Endodermal cell (in vitro differentiated cells): ENCODE measurements around the gene PCDH8. TPM values are rescaled to one million over a fixed set of nuclear protein-coding genes. Genes with fewer than 3 reads are reported as not detected.

Source experiments
- DNase-seq: peaks from one replicate; pipeline ENCODE4 v3.0.0-alpha.2; 2017
- H3K27ac ChIP-seq: 2 replicates; pipeline ENCODE4 v1.5.1; 2013; ENCODE audit warnings: mild to moderate bottlenecking, low read depth, low read length, moderate library complexity
- H3K27me3 ChIP-seq: 2 replicates; pipeline ENCODE4 v1.6.1; 2013; ENCODE audit warnings: mild to moderate bottlenecking, low read length, moderate library complexity; ENCODE audit not compliant: insufficient read depth, control insufficient read depth, poor library complexity, severe bottlenecking
- H3K36me3 ChIP-seq: 2 replicates; pipeline ENCODE4 v1.7.0; 2013; ENCODE audit warnings: mild to moderate bottlenecking, low read length, moderate library complexity; ENCODE audit not compliant: control insufficient read depth, insufficient read depth
- H3K4me1 ChIP-seq: one replicate; pipeline ENCODE4 v1.7.0; 2013; ENCODE audit warnings: low read length; ENCODE audit not compliant: control insufficient read depth, insufficient read depth
- H3K4me3 ChIP-seq: 2 replicates; pipeline ENCODE4 v1.5.1; 2013; ENCODE audit warnings: mild to moderate bottlenecking, low read length, moderate library complexity
- H3K9ac ChIP-seq: 2 replicates; pipeline ENCODE4 v1.6.1; 2013; ENCODE audit warnings: mild to moderate bottlenecking, low read length, moderate library complexity; ENCODE audit not compliant: poor library complexity, severe bottlenecking; ENCODE audit errors: extremely low read depth
- H3K9me3 ChIP-seq: 2 replicates; pipeline ENCODE4 v1.6.1; 2013; ENCODE audit warnings: mild to moderate bottlenecking, low read length, moderate library complexity; ENCODE audit not compliant: control insufficient read depth
- H3K27ac Mint-ChIP-seq: 2 replicates; pipeline ENCODE4 v1.8.0; 2020; ENCODE audit warnings: mixed read lengths
- H3K27me3 Mint-ChIP-seq: 2 replicates; pipeline ENCODE4 v1.8.0; 2021; ENCODE audit warnings: mild to moderate bottlenecking, mixed read lengths; ENCODE audit not compliant: insufficient read depth
- H3K36me3 Mint-ChIP-seq: 2 replicates; pipeline ENCODE4 v1.8.0; 2020; ENCODE audit warnings: low read depth, mixed read lengths
- H3K4me1 Mint-ChIP-seq: 2 replicates; pipeline ENCODE4 v1.8.0; 2020; ENCODE audit warnings: mixed read lengths
- H3K4me3 Mint-ChIP-seq: 2 replicates; pipeline ENCODE4 v1.8.0; 2020; ENCODE audit warnings: mild to moderate bottlenecking, moderate library complexity, mixed read lengths
- H3K9me3 Mint-ChIP-seq: 2 replicates; pipeline ENCODE4 v1.8.0; 2020; ENCODE audit warnings: mild to moderate bottlenecking, mixed read lengths
- CTCF ChIP-seq: fragments of 200-600 bp; sonication (generic); conservative IDR thresholded peaks from 2 replicates; pipeline ENCODE4 v1.5.0; 2021; ENCODE audit warnings: antibody characterized with exemption, mild to moderate bottlenecking
- WGBS, 2 experiments: methylation state at CpG; one replicate each; pipeline versions ENCODE4 v1.1.5 to v1.1.7; 2013; ENCODE audit warnings: missing lambda C conversion rate in 2 of 2, mixed read lengths in 1 of 2; ENCODE audit not compliant: insufficient coverage in 1 of 2, insufficient read length in 1 of 2; 5-methylcytosine and 5-hydroxymethylcytosine counted together
- total RNA-seq, 2 donors: library from RNA; stranded (reverse); fragmentation: NEBNext Ultra II Directional in 1 of 2; extraction: Animal tissue kit (Norgen Biotek cat#: 25700) in 1 of 2; gene quantifications; 2 replicates in 1 of 2; 3 replicates in 1 of 2; pipeline ENCODE4 v1.2.1, GENCODE V29; 2021

Gene PCDH8
- total RNA-seq, 2 donors from 2014 or later: 1.8 to 10.6 TPM

- peaks cover 58% of the 10 kb centered on the region for H3K27me3 Mint-ChIP-seq
- H3K36me3 Mint-ChIP-seq: no peaks in the 10 kb centered on the region
- H3K9me3 Mint-ChIP-seq: peaks cover 10% of the 10 kb centered on the region
- no peak for DNase-seq
- Histone ChIP-seq H3K27ac (no peak overlapping the region), H3K27me3 (peaks cover 65% of the 10 kb centered on the region), H3K4me3 (no peak overlapping the region), H3K36me3 (no peaks in the 10 kb centered on the region), H3K9ac (no peak overlapping the region), H3K9me3 (peaks cover 10% of the 10 kb centered on the region), H3K4me1 (no peaks in the 10 kb centered on the region)
- H3K27ac Mint-ChIP-seq: no peak overlapping the region
- H3K4me3 Mint-ChIP-seq: no peak overlapping the region
- WGBS, 2 experiments: 84 to 90% methylated on average over 4 of the region's 4 CpGs
- TF ChIP-seq CTCF: no peak
- H3K4me1 Mint-ChIP-seq: peaks cover 1% of the 10 kb centered on the region
Observed at GRCh38 chr13:52869621-52870020, 21.2 kb upstream of the PCDH8 start.

GRCh38 chr13:52869050-52869449 lies 20.6 kb upstream of the PCDH8 start:
- Mint-ChIP-seq H3K4me3 (no peak overlapping the region), H3K4me1 (peaks cover 1% of the 10 kb centered on the region), H3K9me3 (peaks cover 4% of the 10 kb centered on the region), H3K27me3 (peaks cover 62% of the 10 kb centered on the region), H3K27ac (no peak overlapping the region), H3K36me3 (no peaks in the 10 kb centered on the region)
- no peak for TF ChIP-seq CTCF
- no peak overlapping the region for H3K27ac ChIP-seq
- peaks cover 4% of the 10 kb centered on the region for H3K9me3 ChIP-seq
- H3K36me3 ChIP-seq: no peaks in the 10 kb centered on the region
- no peaks in the 10 kb centered on the region for H3K4me1 ChIP-seq
- H3K4me3 ChIP-seq: no peak overlapping the region
- no peak for DNase-seq
- WGBS, 2 experiments: 93 to 96% methylated on average over 3 to 4 of the region's 4 CpGs
- no peak overlapping the region for H3K9ac ChIP-seq
- H3K27me3 ChIP-seq: peaks cover 65% of the 10 kb centered on the region

GRCh38 chr13:52868190-52868589 lies 19.8 kb upstream of the PCDH8 start:
- no peak overlapping the region for H3K27ac Mint-ChIP-seq
- no peak overlapping the region for H3K4me3 Mint-ChIP-seq
- H3K27me3 Mint-ChIP-seq: peaks cover 59% of the 10 kb centered on the region
- no peak for DNase-seq
- WGBS, 2 experiments: 83 to 92% methylated on average over 1 to 4 of the region's 4 CpGs
- peaks cover 1% of the 10 kb centered on the region for H3K4me1 Mint-ChIP-seq
- H3K9me3 Mint-ChIP-seq: no peaks in the 10 kb centered on the region
- Histone ChIP-seq H3K27me3 (peaks cover 64% of the 10 kb centered on the region), H3K4me3 (no peak overlapping the region), H3K4me1 (no peaks in the 10 kb centered on the region), H3K27ac (peak overlapping the region; percentile 15), H3K9ac (no peak overlapping the region), H3K9me3 (no peaks in the 10 kb centered on the region), H3K36me3 (no peaks in the 10 kb centered on the region)
- no peak for TF ChIP-seq CTCF
- H3K36me3 Mint-ChIP-seq: no peaks in the 10 kb centered on the region
